GM04504 (cell line): ENCODE measurements around the gene DNAJA3.

Experiments
- DNase-seq: peaks from one replicate; pipeline ENCODE4 v3.0.0-alpha.2; 2012; ENCODE audit warnings: low read depth

The DNAJA3 gene

GRCh38 chr16:4433914-4434787 lies 8.5 kb downstream of the DNAJA3 start:
- DNase-seq = no peak

- no peak for DNase-seq
Measured at GRCh38 chr16:4435337-4436067, 9.8 kb downstream of the DNAJA3 start.

- DNase-seq = no peak
Measured at GRCh38 chr16:4437366-4437765, 11.7 kb downstream of the DNAJA3 start.

GRCh38 chr16:4442371-4442770 lies 16.7 kb downstream of the DNAJA3 start:
- no peak for DNase-seq

GRCh38 chr16:4443271-4443670 lies 17.6 kb downstream of the DNAJA3 start:
- DNase-seq = no peak

GRCh38 chr16:4443986-4444385 lies 18.3 kb downstream of the DNAJA3 start:
- no peak for DNase-seq

- no peak for DNase-seq
Measured at GRCh38 chr16:4450430-4450829, 24.8 kb downstream of the DNAJA3 start.

GRCh38 chr16:4450931-4451519 lies 25.4 kb downstream of the DNAJA3 start:
- no peak for DNase-seq

GRCh38 chr16:4452674-4453073 lies 27.0 kb downstream of the DNAJA3 start:
- DNase-seq = no peak

- no peak for DNase-seq
Measured at GRCh38 chr16:4454623-4455022, 29.0 kb downstream of the DNAJA3 start.

- DNase-seq = no peak
Measured at GRCh38 chr16:4455081-4455480, 29.4 kb downstream of the DNAJA3 start.

GRCh38 chr16:4455951-4456350 lies 30.3 kb downstream of the DNAJA3 start:
- DNase-seq = no peak

GRCh38 chr16:4460936-4461249 lies 35.2 kb downstream of the DNAJA3 start:
- DNase-seq = no peak

- no peak for DNase-seq
Measured at GRCh38 chr16:4461250-4462085, 35.8 kb downstream of the DNAJA3 start.

- DNase-seq = no peak
Measured at GRCh38 chr16:4463522-4464163, 38.0 kb downstream of the DNAJA3 start.

- no peak for DNase-seq
Measured at GRCh38 chr16:4465977-4466779, 40.5 kb downstream of the DNAJA3 start.

- DNase-seq = no peak
Measured at GRCh38 chr16:4467916-4468315, 42.2 kb downstream of the DNAJA3 start.

- no peak for DNase-seq
Measured at GRCh38 chr16:4468972-4469371, 43.3 kb downstream of the DNAJA3 start.

- DNase-seq = no peak
Measured at GRCh38 chr16:4471869-4472268, 46.2 kb downstream of the DNAJA3 start.

GRCh38 chr16:4472880-4473279 lies 47.2 kb downstream of the DNAJA3 start:
- DNase-seq = no peak
